ENCODE results near the gene TPR. TPM values are rescaled to one million over a fixed set of nuclear protein-coding genes. Genes with fewer than 3 reads are reported as not detected.
A peak's percentile ranks its signal among the peaks of the same experiment; 100 is the strongest.

Gene TPR
- total RNA-seq, 4 donors from 2014 or later, result 90.4 to 108 (median 104) TPM

GRCh38 chr1:186391841-186392240, 16.8 kb upstream of the TPR start:
- H3K9me3 ChIP-seq, result no peaks in the 10 kb centered on the region
- H3K4me1 ChIP-seq, result no peaks in the 10 kb centered on the region
- DNase-seq, result no peak
- no peak for TF ChIP-seq POLR2A (IDR thresholded peaks at IDR 0.05)
- TF ChIP-seq, protein P1, sequence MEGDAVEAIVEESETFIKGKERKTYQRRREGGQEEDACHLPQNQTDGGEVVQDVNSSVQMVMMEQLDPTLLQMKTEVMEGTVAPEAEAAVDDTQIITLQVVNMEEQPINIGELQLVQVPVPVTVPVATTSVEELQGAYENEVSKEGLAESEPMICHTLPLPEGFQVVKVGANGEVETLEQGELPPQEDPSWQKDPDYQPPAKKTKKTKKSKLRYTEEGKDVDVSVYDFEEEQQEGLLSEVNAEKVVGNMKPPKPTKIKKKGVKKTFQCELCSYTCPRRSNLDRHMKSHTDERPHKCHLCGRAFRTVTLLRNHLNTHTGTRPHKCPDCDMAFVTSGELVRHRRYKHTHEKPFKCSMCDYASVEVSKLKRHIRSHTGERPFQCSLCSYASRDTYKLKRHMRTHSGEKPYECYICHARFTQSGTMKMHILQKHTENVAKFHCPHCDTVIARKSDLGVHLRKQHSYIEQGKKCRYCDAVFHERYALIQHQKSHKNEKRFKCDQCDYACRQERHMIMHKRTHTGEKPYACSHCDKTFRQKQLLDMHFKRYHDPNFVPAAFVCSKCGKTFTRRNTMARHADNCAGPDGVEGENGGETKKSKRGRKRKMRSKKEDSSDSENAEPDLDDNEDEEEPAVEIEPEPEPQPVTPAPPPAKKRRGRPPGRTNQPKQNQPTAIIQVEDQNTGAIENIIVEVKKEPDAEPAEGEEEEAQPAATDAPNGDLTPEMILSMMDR (IDR thresholded peaks at IDR 0.05), result no peak
- no peak overlapping the region for H3K27ac ChIP-seq
- peaks cover 24 to 46% of the 10 kb centered on the region in 2 donors for H3K36me3 ChIP-seq
- no peaks in the 10 kb centered on the region for H3K27me3 ChIP-seq
- H3K4me3 ChIP-seq (replicated peaks in 1 of 3), result no peak overlapping the region
- 91 to 94% methylated on average over 4 of the region's 4 CpGs for WGBS, 2 donors
- intact Hi-C loops (cut with DNase I), result no loop called here

- Histone ChIP-seq H3K27me3 (no peaks in the 10 kb centered on the region), H3K9me3 (no peaks in the 10 kb centered on the region), H3K36me3 (peaks cover 22 to 43% of the 10 kb centered on the region in 2 donors), H3K4me3 (replicated peaks in 1 of 3) (no peak overlapping the region), H3K27ac (no peak overlapping the region), H3K4me1 (no peaks in the 10 kb centered on the region)
- WGBS, 2 donors, result 100% methylated on average over 1 of the region's 1 CpG
- TF ChIP-seq POLR2A (IDR thresholded peaks at IDR 0.05), result no peak
- TF ChIP-seq, protein P1 (IDR thresholded peaks at IDR 0.05), result no peak
- DNase-seq, result no peak
- intact Hi-C loops (cut with DNase I), result no loop called here
Measured at GRCh38 chr1:186390925-186391324, 15.9 kb upstream of the TPR start.

DNA sequence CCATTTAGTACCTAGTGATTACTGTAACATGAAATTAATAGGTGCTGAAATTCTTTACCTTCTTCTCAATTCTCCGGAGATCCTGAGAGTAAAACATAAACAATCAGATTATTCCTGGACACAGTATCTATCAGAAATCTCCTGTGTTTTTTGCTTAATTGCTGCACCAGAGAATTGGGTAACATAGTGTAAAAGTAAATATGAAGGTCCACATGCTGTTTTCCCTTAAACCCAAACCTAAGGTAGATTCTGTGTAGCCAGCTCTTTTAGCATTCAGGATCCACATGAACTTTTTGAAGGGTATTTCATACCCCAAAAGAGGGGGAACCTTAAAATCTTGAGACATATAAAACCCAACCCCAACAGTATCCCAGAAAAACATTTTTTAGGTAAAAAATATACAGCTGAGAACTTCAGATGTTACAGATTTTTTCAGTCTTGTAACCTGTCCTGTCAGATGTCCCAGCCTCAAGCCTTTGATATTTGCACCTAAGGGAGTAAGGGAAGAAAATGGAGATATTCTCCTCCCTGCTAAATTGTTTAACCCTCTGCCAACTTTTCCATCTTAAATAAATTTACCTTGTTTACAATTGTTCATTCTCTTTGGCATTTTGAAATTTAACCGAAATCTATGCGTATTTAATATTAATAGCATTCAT, 11.8 kb upstream of the TPR start:
- Histone ChIP-seq H3K27me3 (no peaks in the 10 kb centered on the region), H3K4me3 (replicated peaks in 1 of 3) (no peak overlapping the region), H3K36me3 (peaks cover 11 to 30% of the 10 kb centered on the region in 2 donors), H3K4me1 (no peaks in the 10 kb centered on the region), H3K27ac (no peak overlapping the region), H3K9me3 (no peaks in the 10 kb centered on the region)
- TF ChIP-seq, protein P1 (IDR thresholded peaks at IDR 0.05), result no peak
- no peak for TF ChIP-seq POLR2A (IDR thresholded peaks at IDR 0.05)
- intact Hi-C loops (cut with DNase I), result no loop called here
- WGBS, 2 donors, result 95 to 97% methylated on average over 3 of the region's 3 CpGs
- DNase-seq, result no peak

DNA sequence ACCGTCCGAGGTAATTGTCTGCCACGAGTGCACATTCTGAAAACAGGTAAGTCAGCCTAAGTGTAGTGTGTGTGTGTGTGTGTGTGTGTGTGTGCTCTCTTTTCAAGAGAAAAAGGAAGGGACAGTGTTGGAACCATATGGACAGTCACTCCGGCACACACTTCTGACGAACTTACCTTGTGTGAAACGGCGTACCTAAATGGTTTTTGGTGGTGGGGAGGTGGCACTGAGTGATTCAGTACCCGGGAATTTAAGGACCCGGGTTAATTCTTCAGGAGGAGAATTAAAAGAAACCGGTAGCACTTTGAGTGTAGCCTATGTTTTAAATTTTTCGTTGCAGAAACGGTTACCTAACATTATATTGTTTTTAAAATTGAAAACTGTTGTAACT, 871 bp upstream of the TPR start:
- H3K27ac ChIP-seq, result peak overlapping the region; percentile 95 to 98 (median 98)
- 0 to 1% methylated on average over 12 of the region's 12 CpGs for WGBS, 2 donors
- H3K4me1 ChIP-seq, result peaks cover 14 to 21% of the 10 kb centered on the region in 2 donors
- intact Hi-C loops (cut with DNase I), result loop anchor here (10.0 kb wide), 1 partner anchor 1061 kb away; the partner anchor contains the start of gene IVNS1ABP
- DNase-seq, result no peak
- H3K4me3 ChIP-seq (replicated peaks in 1 of 3), result peak overlapping the region; percentile 31 to 96 (median 57)
- H3K27me3 ChIP-seq, result no peaks in the 10 kb centered on the region
- H3K9me3 ChIP-seq, result no peaks in the 10 kb centered on the region
- TF ChIP-seq, protein P1 (IDR thresholded peaks at IDR 0.05), result no peak
- TF ChIP-seq POLR2A (IDR thresholded peaks at IDR 0.05), result peak in 1 of 2 donors; percentile 3
- peaks cover 0 to 8% of the 10 kb centered on the region in 2 donors for H3K36me3 ChIP-seq
